Measurements from ENCODE around the gene ENTR1. TPM values are rescaled to one million over a fixed set of nuclear protein-coding genes. Genes with fewer than 3 reads are reported as not detected.
A peak's percentile ranks its signal among the peaks of the same experiment; 100 is the strongest.

The ENTR1 gene
- total and polyA plus RNA-seq, 2 of the 13 experiments (the other 11 are each of a cell fraction or from before 2014, with no cell fraction given): 70.1 to 76.4 TPM

DNA sequence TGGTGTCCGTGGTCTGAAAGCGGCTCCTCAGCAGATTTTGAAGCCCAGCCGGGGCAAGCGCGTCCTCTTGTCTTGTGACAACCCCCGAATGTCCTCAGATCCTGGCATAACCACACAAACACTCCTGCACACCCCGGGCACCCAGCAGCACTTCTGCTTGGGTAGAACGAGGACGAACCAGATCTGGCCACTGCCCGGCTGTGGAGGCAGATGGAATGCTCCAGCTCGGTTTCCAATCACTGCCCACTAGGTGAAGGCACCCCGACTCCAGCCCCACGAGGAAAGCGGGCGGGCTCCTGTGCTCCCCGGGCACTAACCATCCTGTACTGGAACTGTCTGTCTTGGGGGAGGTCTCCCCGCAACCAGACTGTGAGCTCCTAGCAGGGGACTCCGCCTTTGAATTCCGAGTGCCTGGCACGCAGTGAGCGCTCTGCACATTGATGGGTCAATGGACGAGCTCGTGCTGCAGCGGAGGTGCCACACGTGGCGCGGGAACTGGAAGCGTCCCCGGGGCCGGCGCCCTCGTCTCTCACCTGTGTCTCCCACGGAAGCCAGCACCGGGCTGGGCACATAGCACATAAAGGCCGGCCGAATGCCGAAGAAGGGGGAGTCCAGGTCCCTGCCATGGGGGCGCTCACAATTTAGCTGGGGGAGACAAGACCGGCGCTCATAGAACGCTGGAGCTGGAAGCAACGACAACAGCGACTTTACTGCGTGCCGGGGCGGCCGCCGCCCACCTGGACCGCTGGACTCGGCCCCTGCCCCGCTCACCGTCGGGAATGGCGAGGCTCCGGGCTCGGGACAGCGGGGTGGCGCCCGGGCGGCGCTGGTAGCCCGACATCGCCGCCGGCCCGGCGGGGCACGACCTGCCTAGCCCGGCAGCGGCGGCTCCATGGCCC is 608 bp downstream of the ENTR1 start (continued):
- TF ChIP-seq, protein P1, sequence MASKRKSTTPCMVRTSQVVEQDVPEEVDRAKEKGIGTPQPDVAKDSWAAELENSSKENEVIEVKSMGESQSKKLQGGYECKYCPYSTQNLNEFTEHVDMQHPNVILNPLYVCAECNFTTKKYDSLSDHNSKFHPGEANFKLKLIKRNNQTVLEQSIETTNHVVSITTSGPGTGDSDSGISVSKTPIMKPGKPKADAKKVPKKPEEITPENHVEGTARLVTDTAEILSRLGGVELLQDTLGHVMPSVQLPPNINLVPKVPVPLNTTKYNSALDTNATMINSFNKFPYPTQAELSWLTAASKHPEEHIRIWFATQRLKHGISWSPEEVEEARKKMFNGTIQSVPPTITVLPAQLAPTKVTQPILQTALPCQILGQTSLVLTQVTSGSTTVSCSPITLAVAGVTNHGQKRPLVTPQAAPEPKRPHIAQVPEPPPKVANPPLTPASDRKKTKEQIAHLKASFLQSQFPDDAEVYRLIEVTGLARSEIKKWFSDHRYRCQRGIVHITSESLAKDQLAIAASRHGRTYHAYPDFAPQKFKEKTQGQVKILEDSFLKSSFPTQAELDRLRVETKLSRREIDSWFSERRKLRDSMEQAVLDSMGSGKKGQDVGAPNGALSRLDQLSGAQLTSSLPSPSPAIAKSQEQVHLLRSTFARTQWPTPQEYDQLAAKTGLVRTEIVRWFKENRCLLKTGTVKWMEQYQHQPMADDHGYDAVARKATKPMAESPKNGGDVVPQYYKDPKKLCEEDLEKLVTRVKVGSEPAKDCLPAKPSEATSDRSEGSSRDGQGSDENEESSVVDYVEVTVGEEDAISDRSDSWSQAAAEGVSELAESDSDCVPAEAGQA (IDR thresholded peaks at IDR 0.05; ENCODE audit: low read depth): no peak
- TF ChIP-seq, protein P1 (CRISPR knock-in tag; IDR thresholded peaks at IDR 0.05; ENCODE audit: borderline replicate concordance): peak; percentile 81; the same call in 1 of the 2 replicates
- no peak for TF ChIP-seq LRRFIP1 (CRISPR knock-in tag; conservative IDR thresholded peaks at IDR 0.05)
- TF ChIP-seq SKI (IDR thresholded peaks at IDR 0.05; ENCODE audit: partially characterized antibody): no peak
- TF ChIP-seq REXO4 (CRISPR knock-in tag; IDR thresholded peaks at IDR 0.05; ENCODE audit: borderline replicate concordance): peak; percentile 68; the same call in 1 of the 2 replicates
- TF ChIP-seq ZNF292 (CRISPR knock-in tag; IDR thresholded peaks at IDR 0.05; ENCODE audit: borderline replicate concordance, low read depth): no peak
- TF ChIP-seq ZNF407 (CRISPR knock-in tag; IDR thresholded peaks at IDR 0.05; ENCODE audit: not compliant biosample characterization): no peak
- TF ChIP-seq ZBTB14 (CRISPR knock-in tag; IDR thresholded peaks at IDR 0.05): no peak

All from HepG2 (cell line).